Activated CD4-positive, alpha-beta T cell treated with anti-CD3 and anti-CD28 coated beads for 36 hours (primary cell): ENCODE results near the gene C10orf67. TPM values are rescaled to one million over a fixed set of nuclear protein-coding genes. Genes with fewer than 3 reads are reported as not detected.

Experiments used
- ATAC-seq: fragments of 200-7000 bp; cut with Tn5 transposase; one replicate; pipeline ENCODE4 v1.10.0; 2021; ENCODE audit warnings: mild to moderate bottlenecking, moderate library complexity
- CTCF ChIA-PET: fragments of 350-600 bp; sonication (Branson Sonifier 250); formaldehyde crosslinking; loops from one replicate; lab custom pipeline; 2021; ENCODE audit warnings: antibody characterized with exemption; lab: Charles Lee
- POLR2A ChIA-PET: fragments of 350-600 bp; sonication (Branson Sonifier 250); formaldehyde crosslinking; loops from one replicate; lab custom pipeline; 2021; ENCODE audit warnings: antibody characterized with exemption, inconsistent platforms; lab: Charles Lee
- DNase-seq: peaks from one replicate; pipeline ENCODE4 v3.0.0-alpha.2; 2020
- H3K27ac Mint-ChIP-seq: one replicate; pipeline ENCODE4 v1.8.0; 2021; ENCODE audit warnings: mixed read lengths
- H3K27me3 Mint-ChIP-seq: one replicate; pipeline ENCODE4 v1.8.0; 2021; ENCODE audit warnings: mixed read lengths
- H3K36me3 Mint-ChIP-seq: one replicate; pipeline ENCODE4 v1.8.0; 2021; ENCODE audit warnings: low read depth, mixed read lengths
- H3K4me1 Mint-ChIP-seq: one replicate; pipeline ENCODE4 v1.8.0; 2021; ENCODE audit warnings: mixed read lengths
- H3K4me3 Mint-ChIP-seq: one replicate; pipeline ENCODE4 v1.8.0; 2021; ENCODE audit warnings: mild to moderate bottlenecking, moderate library complexity, mixed read lengths
- H3K9me3 Mint-ChIP-seq: one replicate; pipeline ENCODE4 v1.8.0; 2021; ENCODE audit warnings: low read depth, mixed read lengths
- intact Hi-C, 2 experiments: fragments of 100-400 bp; cut with DNase I in 1 of 2; cut with micrococcal nuclease in 1 of 2; formaldehyde crosslinking; loops; one replicate each; pipeline versions ENCODE4 v1.14.2 to v1.15.1; 2022 to 2024; cut with DNase I, micrococcal nuclease
- microRNA-seq: library from miRNA; unstranded; fragments of <30 nt; microRNA quantifications from one replicate; pipeline ENCODE4 v1.2.0, GENCODE V29; 2021; ENCODE audit warnings: borderline replicate concordance
- total RNA-seq, 2 experiments: library from RNA; stranded (reverse); gene quantifications; one replicate each; pipeline ENCODE4 v1.2.3, GENCODE V29; 2021

The C10orf67 gene
- total RNA-seq, 2 experiments from 2014 or later = 0.16 to 0.41 TPM

- Mint-ChIP-seq H3K4me1 (peaks cover 6% of the 10 kb centered on the region), H3K36me3 (no peaks in the 10 kb centered on the region), H3K27me3 (peaks cover 32% of the 10 kb centered on the region), H3K4me3 (no peak overlapping the region), H3K9me3 (no peaks in the 10 kb centered on the region), H3K27ac (no peak overlapping the region)
- intact Hi-C loops = loop anchor here in 1 of 2 experiments (1.0 to 5.0 kb wide), 3 partner anchors 370 to 1400 kb away; no protein-coding TSS in a partner anchor
- ATAC-seq = no peak
- ChIA-PET POLR2A (no interaction called here), CTCF (interaction anchor here (0.7 to 2.2 kb wide), 15 partner anchors 10 to 1400 kb away, joined by 3 to 12 read pairs (median 4); no protein-coding TSS in a partner anchor)
- DNase-seq = no peak
These were observed 187.3 kb downstream of the C10orf67 start for GRCh38 chr10:23157239-23157681.

- H3K27me3 Mint-ChIP-seq = peaks cover 32% of the 10 kb centered on the region
- DNase-seq = no peak
- no peaks in the 10 kb centered on the region for H3K36me3 Mint-ChIP-seq
- no peak for ATAC-seq
- ChIA-PET POLR2A (no interaction called here), CTCF (interaction anchor here (0.7 to 2.2 kb wide), 7 partner anchors 11 to 552 kb away, joined by 3 to 12 read pairs (median 4); no protein-coding TSS in a partner anchor)
- no peaks in the 10 kb centered on the region for H3K9me3 Mint-ChIP-seq
- H3K27ac Mint-ChIP-seq = no peak overlapping the region
- H3K4me3 Mint-ChIP-seq = no peak overlapping the region
- H3K4me1 Mint-ChIP-seq = peaks cover 6% of the 10 kb centered on the region
- intact Hi-C loops = loop anchor here in 1 of 2 experiments (1.0 to 5.0 kb wide), 3 partner anchors 371 to 1401 kb away; no protein-coding TSS in a partner anchor
These were observed 188.0 kb downstream of the C10orf67 start for GRCh38 chr10:23156447-23157150.

- Mint-ChIP-seq H3K27ac (no peak overlapping the region), H3K27me3 (peaks cover 26% of the 10 kb centered on the region), H3K4me3 (no peak overlapping the region), H3K4me1 (peaks cover 6% of the 10 kb centered on the region), H3K36me3 (no peaks in the 10 kb centered on the region), H3K9me3 (no peaks in the 10 kb centered on the region)
- CTCF ChIA-PET = no interaction called here
- POLR2A ChIA-PET = no interaction called here
- ATAC-seq (no peak), DNase-seq (no peak)
- intact Hi-C loops = loop anchor here in 1 of 2 experiments (5.0 kb wide), 2 partner anchors 372 to 1402 kb away; no protein-coding TSS in a partner anchor
These were observed 189.4 kb downstream of the C10orf67 start for GRCh38 chr10:23155169-23155568.

Small RNAs within 50 kb of the gene (microRNA-seq; reads per million reads assigned to microRNA genes)
- not detected for gene MIR1254-2

Other genes starting within 250 kb of the C10orf67 start
- gene MSRB2, start 249.2 kb downstream of the C10orf67 start, total RNA-seq = 1 to 10 TPM; 8.2 to 9.0 TPM
- not detected for gene PTF1A, start 152.5 kb downstream of the C10orf67 start, total RNA-seq
- 1 to 10 TPM; 5.7 to 6.5 TPM for gene OTUD1, start 94.3 kb upstream of the C10orf67 start, total RNA-seq